ENCODE results near the gene REG4. TPM values are rescaled to one million over a fixed set of nuclear protein-coding genes. Genes with fewer than 3 reads are reported as not detected.

REG4 gene
- total and polyA plus RNA-seq, 2 of the 13 experiments (the other 11 are each of a cell fraction or from before 2014, with no cell fraction given), result not detected

DNA sequence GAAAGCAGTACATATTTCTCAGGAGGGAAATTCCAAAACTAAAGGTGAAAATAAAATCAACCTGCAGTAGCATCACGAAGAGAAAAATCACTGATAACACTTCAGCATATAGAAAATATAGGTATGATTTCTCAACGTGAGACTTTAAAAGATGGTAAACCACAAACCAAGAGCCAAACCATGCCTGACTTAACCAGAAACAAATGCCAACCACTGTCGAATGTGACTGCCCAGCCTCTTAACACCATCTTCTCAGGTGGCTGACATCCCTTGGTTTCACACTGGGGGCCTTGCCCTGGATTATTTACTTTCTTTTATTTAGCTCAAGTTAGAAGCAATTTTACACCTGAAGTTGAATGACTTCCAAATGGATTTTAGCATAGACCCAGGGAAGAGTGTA, 52.7 kb downstream of the REG4 start:
- intact Hi-C loops (cut with micrococcal nuclease; ENCODE audit: unreplicated experiment) (no loop called here), in situ Hi-C loops (cut with HindIII; ENCODE audit: extremely low pct_ligation_motif_present, low pct_unique_long_range_greater_than_20kb) (no loop called here)
- FAIRE-seq (no peak), ATAC-seq (no peak), DNase-seq (ENCODE audit: low spot score) (no peak)
- TF ChIP-seq KLF11 (CRISPR knock-in tag; IDR thresholded peaks at IDR 0.05) (no peak), KLF15 (CRISPR knock-in tag; IDR thresholded peaks at IDR 0.05; ENCODE audit: borderline replicate concordance) (no peak), ZFP36L1 (CRISPR knock-in tag; IDR thresholded peaks at IDR 0.05) (no peak), ZNF672 (CRISPR knock-in tag; IDR thresholded peaks at IDR 0.05) (no peak), ZFP41 (CRISPR knock-in tag; IDR thresholded peaks at IDR 0.05; ENCODE audit: borderline replicate concordance) (no peak), ZNF678 (CRISPR knock-in tag; IDR thresholded peaks at IDR 0.05) (no peak), TBX2 (CRISPR knock-in tag; IDR thresholded peaks at IDR 0.05; ENCODE audit: borderline replicate concordance) (no peak), NFE2 (CRISPR knock-in tag; IDR thresholded peaks at IDR 0.05) (no peak), SP4 (CRISPR knock-in tag; IDR thresholded peaks at IDR 0.05) (no peak), PATZ1 (CRISPR knock-in tag; IDR thresholded peaks at IDR 0.05) (no peak), ZNF136 (CRISPR knock-in tag; IDR thresholded peaks at IDR 0.05; ENCODE audit: low read depth) (no peak), ZNF432 (CRISPR knock-in tag; IDR thresholded peaks at IDR 0.05; ENCODE audit: borderline replicate concordance) (no peak), ZNF704 (CRISPR knock-in tag; IDR thresholded peaks at IDR 0.05; ENCODE audit: borderline replicate concordance) (no peak)
- TF ChIP-seq, protein P1, sequence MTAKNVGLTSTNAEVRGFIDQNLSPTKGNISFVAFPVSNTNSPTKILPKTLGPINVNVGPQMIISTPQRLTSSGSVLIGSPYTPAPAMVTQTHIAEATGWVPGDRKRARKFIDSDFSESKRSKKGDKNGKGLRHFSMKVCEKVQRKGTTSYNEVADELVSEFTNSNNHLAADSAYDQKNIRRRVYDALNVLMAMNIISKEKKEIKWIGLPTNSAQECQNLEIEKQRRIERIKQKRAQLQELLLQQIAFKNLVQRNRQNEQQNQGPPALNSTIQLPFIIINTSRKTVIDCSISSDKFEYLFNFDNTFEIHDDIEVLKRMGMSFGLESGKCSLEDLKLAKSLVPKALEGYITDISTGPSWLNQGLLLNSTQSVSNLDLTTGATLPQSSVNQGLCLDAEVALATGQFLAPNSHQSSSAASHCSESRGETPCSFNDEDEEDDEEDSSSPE (CRISPR knock-in tag; IDR thresholded peaks at IDR 0.05), result no peak
- Histone ChIP-seq H3K9ac (ENCODE audit: insufficient read depth, low read depth, low read length) (no peak overlapping the region), H4K20me1 (ENCODE audit: insufficient read depth, low read length) (no peaks in the 10 kb centered on the region), H3K4me1 (ENCODE audit: insufficient read depth, low read length) (no peaks in the 10 kb centered on the region), H3K27me3 (ENCODE audit: control insufficient read depth in 1 of 2, insufficient read depth in 2 of 2, low read length in 2 of 2) (no peaks in the 10 kb centered on the region), H2AFZ (ENCODE audit: low read length) (no peak overlapping the region), H3K9me3 (ENCODE audit: low read length) (no peaks in the 10 kb centered on the region), H3K79me2 (ENCODE audit: insufficient read depth, low read length) (no peaks in the 10 kb centered on the region), H3K4me3 (replicated peaks in 1 of 3; ENCODE audit: insufficient read depth in 1 of 3, low read depth in 2 of 3, low read length in 3 of 3) (no peak overlapping the region), H3K27ac (ENCODE audit: extremely low read length, insufficient read depth, low read length) (no peak overlapping the region), H3K4me2 (ENCODE audit: low read depth, low read length) (no peak overlapping the region), H3K36me3 (replicated peaks in 1 of 2; ENCODE audit: control insufficient read depth in 1 of 2, insufficient read depth in 2 of 2, low read length in 2 of 2) (no peaks in the 10 kb centered on the region)
- POLR2A ChIA-PET, result no interaction called here
- WGBS (ENCODE audit: low lambda C conversion rate), result 58% methylated on average over 3 of the region's 3 CpGs
- BruUV-seq (replicated peaks), result no TSS peak
- CTCF ChIA-PET (ENCODE audit: low intra/inter-chr PET ratio, low total read pairs), result no interaction called here

Data from HepG2 (cell line).